HG03571 (cell line): ENCODE results near the gene ENSA.
"Not testable (repeated sequence)": the region's sequence is repeated elsewhere in the genome, so short reads cannot be mapped to it uniquely, and the experiment has no call there.

Source experiments
- ATAC-seq: cut with Tn5 transposase; IDR thresholded peaks from one replicate; pipeline ENCODE4 v1.9.1; 2021; ENCODE audit not compliant: unreplicated experiment

ENSA gene

GRCh38 chr1:150622303-150622975 is 7.0 kb downstream of the ENSA start:
- no peak for ATAC-seq

- ATAC-seq: no peak
These were observed 7.7 kb downstream of the ENSA start for GRCh38 chr1:150621497-150622302.

- ATAC-seq: no peak
These were observed 8.5 kb downstream of the ENSA start for GRCh38 chr1:150620919-150621318.

- no peak for ATAC-seq
These were observed 9.6 kb downstream of the ENSA start for GRCh38 chr1:150619576-150620509.

GRCh38 chr1:150615346-150616201 is 13.8 kb downstream of the ENSA start:
- no peak for ATAC-seq

GRCh38 chr1:150613061-150613920 is 16.1 kb downstream of the ENSA start:
- ATAC-seq: no peak

GRCh38 chr1:150612014-150612345 is 17.4 kb downstream of the ENSA start:
- no peak for ATAC-seq

GRCh38 chr1:150610576-150610975 is 18.8 kb downstream of the ENSA start:
- ATAC-seq: no peak

GRCh38 chr1:150609732-150610131 is 19.7 kb downstream of the ENSA start:
- no peak for ATAC-seq

GRCh38 chr1:150606463-150607142 is 22.8 kb downstream of the ENSA start:
- no peak for ATAC-seq

- ATAC-seq: not testable (repeated sequence)
These were observed 24.0 kb downstream of the ENSA start for GRCh38 chr1:150605451-150605731.

- ATAC-seq: no peak
These were observed 25.2 kb downstream of the ENSA start for GRCh38 chr1:150604226-150604588.

GRCh38 chr1:150603711-150604110 is 25.7 kb downstream of the ENSA start:
- no peak for ATAC-seq

GRCh38 chr1:150602372-150602771 is 27.0 kb downstream of the ENSA start:
- ATAC-seq: not testable (repeated sequence)

GRCh38 chr1:150601540-150601939 is 27.9 kb downstream of the ENSA start:
- ATAC-seq: no peak

- not testable (repeated sequence) for ATAC-seq
These were observed 31.1 kb downstream of the ENSA start for GRCh38 chr1:150598346-150598745.

GRCh38 chr1:150596976-150597375 is 32.4 kb downstream of the ENSA start:
- ATAC-seq: no peak

GRCh38 chr1:150596095-150596892 is 33.1 kb downstream of the ENSA start:
- ATAC-seq: no peak

GRCh38 chr1:150582371-150582770 is 47.0 kb downstream of the ENSA start:
- ATAC-seq: no peak
